PFSK-1 (cell line): ENCODE data around the gene FUT9.

Source experiments
- POLR2AphosphoS5 ChIP-seq: IDR thresholded peaks from 2 replicates; pipeline ENCODE4 v1.6.1; 2012; ENCODE audit warnings: low read depth, mild to moderate bottlenecking, control low read depth, low read length, moderate library complexity
- TAF1 ChIP-seq: IDR thresholded peaks from 2 replicates; pipeline ENCODE4 v1.6.1; 2012; ENCODE audit warnings: low read length, control low read depth, borderline replicate concordance; ENCODE audit not compliant: insufficient read depth
- TF ChIP-seq, protein P1 (sequence below), 2 experiments: IDR thresholded peaks; 2 replicates each; pipeline versions ENCODE4 v1.6.1 to v1.8.0; 2011 to 2012; ENCODE audit warnings: low read depth in 2 of 2, low read length in 2 of 2, control low read depth in 1 of 2, inconsistent platforms in 1 of 2, mild to moderate bottlenecking in 1 of 2, moderate library complexity in 1 of 2; ENCODE audit not compliant: insufficient read depth in 1 of 2

DNA sequence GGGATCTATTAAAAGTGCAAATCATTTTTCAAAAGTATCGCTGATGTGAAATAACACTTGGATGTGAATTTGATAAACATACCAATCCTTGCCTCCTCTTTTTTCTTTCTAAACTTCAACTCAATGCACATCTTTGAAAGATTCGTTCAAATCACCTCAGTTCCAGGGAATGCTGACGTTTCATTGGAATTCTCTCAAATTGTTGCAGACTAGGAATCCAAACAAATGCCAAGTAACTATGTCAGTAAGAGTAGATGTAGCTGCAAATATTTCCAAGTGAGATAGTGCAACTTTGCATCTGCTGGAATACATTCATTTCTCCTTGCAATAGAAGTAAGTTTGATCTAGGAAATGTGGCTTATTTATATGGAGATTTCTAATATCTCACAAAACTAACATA is 220.7 kb downstream of the FUT9 start:
- no peak for TF ChIP-seq TAF1
- TF ChIP-seq POLR2AphosphoS5 = no peak
- TF ChIP-seq, protein P1, sequence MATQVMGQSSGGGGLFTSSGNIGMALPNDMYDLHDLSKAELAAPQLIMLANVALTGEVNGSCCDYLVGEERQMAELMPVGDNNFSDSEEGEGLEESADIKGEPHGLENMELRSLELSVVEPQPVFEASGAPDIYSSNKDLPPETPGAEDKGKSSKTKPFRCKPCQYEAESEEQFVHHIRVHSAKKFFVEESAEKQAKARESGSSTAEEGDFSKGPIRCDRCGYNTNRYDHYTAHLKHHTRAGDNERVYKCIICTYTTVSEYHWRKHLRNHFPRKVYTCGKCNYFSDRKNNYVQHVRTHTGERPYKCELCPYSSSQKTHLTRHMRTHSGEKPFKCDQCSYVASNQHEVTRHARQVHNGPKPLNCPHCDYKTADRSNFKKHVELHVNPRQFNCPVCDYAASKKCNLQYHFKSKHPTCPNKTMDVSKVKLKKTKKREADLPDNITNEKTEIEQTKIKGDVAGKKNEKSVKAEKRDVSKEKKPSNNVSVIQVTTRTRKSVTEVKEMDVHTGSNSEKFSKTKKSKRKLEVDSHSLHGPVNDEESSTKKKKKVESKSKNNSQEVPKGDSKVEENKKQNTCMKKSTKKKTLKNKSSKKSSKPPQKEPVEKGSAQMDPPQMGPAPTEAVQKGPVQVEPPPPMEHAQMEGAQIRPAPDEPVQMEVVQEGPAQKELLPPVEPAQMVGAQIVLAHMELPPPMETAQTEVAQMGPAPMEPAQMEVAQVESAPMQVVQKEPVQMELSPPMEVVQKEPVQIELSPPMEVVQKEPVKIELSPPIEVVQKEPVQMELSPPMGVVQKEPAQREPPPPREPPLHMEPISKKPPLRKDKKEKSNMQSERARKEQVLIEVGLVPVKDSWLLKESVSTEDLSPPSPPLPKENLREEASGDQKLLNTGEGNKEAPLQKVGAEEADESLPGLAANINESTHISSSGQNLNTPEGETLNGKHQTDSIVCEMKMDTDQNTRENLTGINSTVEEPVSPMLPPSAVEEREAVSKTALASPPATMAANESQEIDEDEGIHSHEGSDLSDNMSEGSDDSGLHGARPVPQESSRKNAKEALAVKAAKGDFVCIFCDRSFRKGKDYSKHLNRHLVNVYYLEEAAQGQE (IDR thresholded peaks at IDR 0.05; ENCODE audit: insufficient read depth in 1 of 2, low read depth in 2 of 2, low read length in 2 of 2) = no peak
